Omental fat pad (tissue), 4 donors: ENCODE results near the gene PIGC. TPM values are rescaled to one million over a fixed set of nuclear protein-coding genes. Genes with fewer than 3 reads are reported as not detected.

Experiments
- ATAC-seq: fragments of 150-250 bp; one replicate; pipeline ENCODE4 v1.9.1; 2016; ENCODE audit warnings: mild to moderate bottlenecking, moderate library complexity; ENCODE audit not compliant: low FRiP score
- DNase-seq: peaks from one replicate; pipeline ENCODE4 v3.0.0-alpha.2; 2019; ENCODE audit warnings: low spot score
- total RNA-seq, 4 donors: library from RNA; depleted of rRNA; stranded (reverse); fragments of >200 nt; gene quantifications; one replicate each; pipeline ENCODE4 v1.1.0, GENCODE V29; 2016
- TF ChIP-seq, protein P1 (sequence below), 3 donors: fragments of 450-650 bp; IDR thresholded peaks; one replicate each; pipeline ENCODE4 v1.5.1; 2016 to 2017; ENCODE audit warnings: antibody characterized with exemption in 3 of 3, mild to moderate bottlenecking in 3 of 3, moderate library complexity in 2 of 3

The PIGC gene
- 10 to 100 TPM; 12.6 to 20.2 (median 19.5) TPM for total RNA-seq

DNA sequence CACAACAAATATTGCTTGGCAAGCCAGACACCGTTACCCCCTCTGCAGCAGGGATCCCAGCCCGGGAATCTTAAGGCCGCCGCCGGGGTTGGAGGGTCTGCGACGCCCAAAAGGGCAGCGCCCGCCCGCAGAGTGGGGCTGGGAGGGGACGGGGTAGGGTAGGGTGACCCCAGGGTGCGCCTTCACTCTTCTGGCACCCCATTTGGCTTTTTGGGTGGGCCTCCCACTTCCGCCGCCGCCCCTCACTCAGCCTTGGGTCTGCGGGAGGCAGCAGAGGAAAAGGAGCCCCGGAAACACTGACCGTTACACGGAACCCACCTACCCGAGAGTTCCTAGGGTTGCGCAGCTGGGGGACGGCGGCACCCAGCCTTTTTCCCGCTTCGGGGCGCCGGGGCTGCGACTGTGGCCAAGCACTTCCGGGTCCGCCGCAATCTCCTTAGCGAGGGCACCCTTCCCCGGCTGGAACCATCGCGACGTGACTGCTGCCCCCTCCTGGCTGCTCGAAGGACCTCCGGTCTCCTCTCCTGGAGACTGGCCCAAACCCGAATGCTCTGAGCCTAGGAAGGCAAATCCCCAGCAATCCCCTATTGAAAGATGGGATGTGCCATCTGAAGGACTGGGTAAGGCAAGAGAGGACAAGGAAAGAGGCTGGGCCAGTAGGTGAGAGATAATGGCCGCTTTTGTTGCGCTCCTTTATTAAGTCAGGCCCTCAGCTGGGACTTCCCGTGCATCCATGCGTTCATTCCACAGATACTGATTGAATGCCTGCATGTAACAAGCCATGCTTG, at the start of gene PIGC:
TSS of gene PIGC (minus strand) at position 404 of the 788 bp plus-strand sequence. CDS start 1,447 bp downstream, outside the sequence.
- ATAC-seq (peak; percentile 97), DNase-seq (peak; percentile 67)
- TF ChIP-seq, protein P1, sequence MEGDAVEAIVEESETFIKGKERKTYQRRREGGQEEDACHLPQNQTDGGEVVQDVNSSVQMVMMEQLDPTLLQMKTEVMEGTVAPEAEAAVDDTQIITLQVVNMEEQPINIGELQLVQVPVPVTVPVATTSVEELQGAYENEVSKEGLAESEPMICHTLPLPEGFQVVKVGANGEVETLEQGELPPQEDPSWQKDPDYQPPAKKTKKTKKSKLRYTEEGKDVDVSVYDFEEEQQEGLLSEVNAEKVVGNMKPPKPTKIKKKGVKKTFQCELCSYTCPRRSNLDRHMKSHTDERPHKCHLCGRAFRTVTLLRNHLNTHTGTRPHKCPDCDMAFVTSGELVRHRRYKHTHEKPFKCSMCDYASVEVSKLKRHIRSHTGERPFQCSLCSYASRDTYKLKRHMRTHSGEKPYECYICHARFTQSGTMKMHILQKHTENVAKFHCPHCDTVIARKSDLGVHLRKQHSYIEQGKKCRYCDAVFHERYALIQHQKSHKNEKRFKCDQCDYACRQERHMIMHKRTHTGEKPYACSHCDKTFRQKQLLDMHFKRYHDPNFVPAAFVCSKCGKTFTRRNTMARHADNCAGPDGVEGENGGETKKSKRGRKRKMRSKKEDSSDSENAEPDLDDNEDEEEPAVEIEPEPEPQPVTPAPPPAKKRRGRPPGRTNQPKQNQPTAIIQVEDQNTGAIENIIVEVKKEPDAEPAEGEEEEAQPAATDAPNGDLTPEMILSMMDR (IDR thresholded peaks at IDR 0.05), result peak in 1 of 3 donors; percentile 43

DNA sequence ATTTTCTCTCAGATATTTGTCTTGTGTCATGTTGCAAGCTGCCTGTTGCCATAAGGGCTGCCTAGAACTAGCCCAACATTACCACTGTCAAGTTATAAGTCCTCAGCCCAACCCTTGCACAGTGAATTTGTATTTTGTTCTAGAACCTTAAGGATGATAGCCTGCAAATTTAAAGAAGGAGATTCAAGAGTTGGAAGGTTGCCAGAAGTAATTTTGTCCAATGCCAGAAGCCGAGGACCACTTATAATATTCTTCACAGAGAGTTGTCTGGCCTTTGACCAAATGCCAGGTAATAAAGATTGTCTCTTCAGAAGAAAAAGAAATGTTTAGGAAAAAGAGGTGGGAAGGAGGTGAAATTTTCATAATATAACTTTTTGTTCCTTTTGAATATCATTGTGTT, 48.6 kb upstream of the PIGC start:
- DNase-seq, result no peak
- ATAC-seq, result no peak
- TF ChIP-seq, protein P1 (IDR thresholded peaks at IDR 0.05), result no peak

DNA sequence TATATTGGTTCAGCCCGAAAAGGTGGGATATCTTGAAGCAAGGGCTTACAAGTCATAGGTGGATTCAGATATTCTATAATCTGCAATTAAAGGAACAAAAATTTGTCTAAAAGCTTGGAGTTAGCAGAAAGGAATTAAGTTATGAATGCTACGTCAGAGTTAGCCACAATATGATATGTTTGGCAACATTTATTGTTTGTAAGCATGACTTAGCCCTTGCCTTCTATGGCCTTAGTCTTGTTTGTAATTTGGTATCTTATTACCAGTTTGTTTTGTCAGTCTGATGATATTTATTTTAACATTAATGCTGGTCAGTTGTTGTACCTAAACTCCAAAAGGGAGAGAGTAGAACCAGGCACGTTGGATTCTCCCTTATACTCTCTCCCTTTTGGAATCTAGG, 46.0 kb upstream of the PIGC start:
- ATAC-seq (no peak), DNase-seq (no peak)
- TF ChIP-seq, protein P1 (IDR thresholded peaks at IDR 0.05), result no peak

DNA sequence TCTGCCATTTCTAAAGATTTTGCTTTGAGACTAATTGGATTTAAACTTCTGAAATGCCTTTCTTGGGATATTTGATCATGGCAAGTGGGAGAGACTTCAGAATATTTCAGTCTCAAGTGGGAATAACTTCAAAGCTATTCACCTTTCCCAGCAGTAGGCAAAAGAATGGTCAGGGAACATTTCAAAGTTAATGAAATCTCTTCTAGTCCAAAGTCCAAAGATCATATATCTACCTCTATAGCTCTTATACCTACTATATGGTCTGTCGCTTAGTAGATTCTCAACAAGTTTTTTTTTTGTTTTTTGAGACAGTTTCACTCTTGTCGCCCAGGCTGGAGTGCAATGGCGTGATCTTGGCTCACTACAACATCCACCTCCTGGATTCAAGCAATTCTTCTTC, 44.5 kb upstream of the PIGC start:
- TF ChIP-seq, protein P1 (IDR thresholded peaks at IDR 0.05), result no peak
- no peak for ATAC-seq
- DNase-seq, result no peak

DNA sequence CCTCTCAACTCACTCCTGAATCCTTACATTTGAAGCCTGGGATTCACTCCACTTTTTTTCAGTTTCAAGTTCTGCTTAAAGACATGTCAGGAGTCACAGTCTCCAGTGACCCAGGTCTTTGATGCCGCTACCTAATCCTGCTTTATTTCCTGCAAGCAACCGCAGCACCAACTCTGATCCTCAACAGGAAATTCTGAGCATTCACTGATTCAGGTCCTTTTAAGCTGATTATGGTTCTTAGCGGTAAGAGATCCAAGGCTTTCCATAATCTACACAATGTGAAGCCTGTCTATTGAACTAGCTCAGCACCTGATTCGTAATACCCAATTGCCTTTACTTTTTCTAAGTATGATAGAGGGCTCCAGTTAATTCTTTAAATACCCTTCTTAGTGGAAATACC, 43.7 kb upstream of the PIGC start:
- ATAC-seq (no peak), DNase-seq (no peak)
- TF ChIP-seq, protein P1 (IDR thresholded peaks at IDR 0.05), result no peak

DNA sequence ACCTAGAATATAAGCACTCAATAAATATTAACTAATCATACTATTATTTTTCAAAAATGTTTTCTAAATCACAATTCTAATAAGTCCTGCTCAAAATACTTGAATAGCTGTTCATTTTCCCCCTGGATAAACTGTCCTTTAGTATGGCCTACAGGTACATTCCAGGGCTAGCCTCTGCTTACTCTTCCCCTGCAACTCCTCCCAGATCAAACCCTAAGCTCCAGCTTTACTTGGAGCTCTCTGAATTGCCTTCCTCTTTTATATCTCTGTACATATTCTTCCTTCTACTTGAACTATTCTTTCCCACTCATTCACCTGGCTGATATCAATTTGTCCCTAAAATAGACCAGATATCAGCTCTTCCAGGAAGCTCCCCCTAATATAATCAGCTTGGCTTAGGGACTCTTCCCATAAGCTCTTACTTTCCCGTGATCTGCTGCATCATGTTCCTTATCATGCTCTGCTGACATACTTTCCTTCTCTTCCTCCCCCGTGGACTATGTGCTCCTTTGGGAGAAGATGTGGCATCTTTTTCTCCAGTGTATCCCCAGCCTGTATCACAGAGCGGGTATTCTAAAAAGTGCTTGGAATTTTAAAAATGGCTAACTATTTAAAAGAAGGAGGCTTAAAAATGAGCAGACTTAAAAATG, 43.1 kb upstream of the PIGC start:
- TF ChIP-seq, protein P1 (IDR thresholded peaks at IDR 0.05), result no peak
- no peak for DNase-seq
- no peak for ATAC-seq
